H9 (cell line): ENCODE results near the gene CA12. TPM values are rescaled to one million over a fixed set of nuclear protein-coding genes. Genes with fewer than 3 reads are reported as not detected.

Experiments
- DNase-seq: peaks from one replicate; pipeline ENCODE4 v3.0.0-alpha.2; 2017
- H2AFZ ChIP-seq: one replicate; pipeline ENCODE4 v1.6.1; 2013; ENCODE audit warnings: mild to moderate bottlenecking, low read length, control low read depth, moderate library complexity
- H2AK5ac ChIP-seq: 2 replicates; pipeline ENCODE4 v1.6.1; 2013; ENCODE audit warnings: low read length, control low read depth, mixed read lengths; ENCODE audit not compliant: insufficient read length
- H2BK120ac ChIP-seq: one replicate; pipeline ENCODE4 v1.6.1; 2013; ENCODE audit warnings: low read depth, mild to moderate bottlenecking, low read length, control low read depth, inconsistent platforms; ENCODE audit not compliant: poor library complexity, severe bottlenecking
- H2BK12ac ChIP-seq: 2 replicates; pipeline ENCODE4 v1.6.1; 2013; ENCODE audit warnings: low read length, control low read depth, mixed read lengths, low read depth; ENCODE audit not compliant: insufficient read length
- H2BK15ac ChIP-seq: 2 replicates; pipeline ENCODE4 v1.6.1; 2013; ENCODE audit warnings: low read depth, low read length, control low read depth
- H2BK20ac ChIP-seq: one replicate; pipeline ENCODE4 v1.6.1; 2013; ENCODE audit warnings: low read depth, mild to moderate bottlenecking, low read length, control low read depth, inconsistent platforms; ENCODE audit not compliant: poor library complexity, severe bottlenecking
- H2BK5ac ChIP-seq: 2 replicates; pipeline ENCODE4 v1.6.1; 2013; ENCODE audit warnings: low read length, control low read depth, mixed read lengths; ENCODE audit not compliant: insufficient read length
- H3K14ac ChIP-seq: 2 replicates; pipeline ENCODE4 v1.6.1; 2013; ENCODE audit warnings: low read length, control low read depth; ENCODE audit not compliant: insufficient read depth
- H3K18ac ChIP-seq: 2 replicates; pipeline ENCODE4 v1.6.1; 2013; ENCODE audit warnings: low read depth, mild to moderate bottlenecking, mixed read lengths, low read length, control low read depth; ENCODE audit not compliant: insufficient read length
- H3K23ac ChIP-seq: 2 replicates; pipeline ENCODE4 v1.6.1; 2013; ENCODE audit warnings: low read length, control low read depth, mixed read lengths, low read depth; ENCODE audit not compliant: insufficient read length
- H3K23me2 ChIP-seq: 2 replicates; pipeline ENCODE4 v1.6.1; 2013; ENCODE audit warnings: low read depth, mild to moderate bottlenecking, mixed read lengths, low read length, control low read depth; ENCODE audit not compliant: insufficient read length, poor library complexity, severe bottlenecking
- H3K27ac ChIP-seq: 2 replicates; pipeline ENCODE4 v1.5.1; 2013; ENCODE audit warnings: low read length, control low read depth, mixed read lengths, low read depth; ENCODE audit not compliant: insufficient read length
- H3K27me3 ChIP-seq: 2 replicates; pipeline ENCODE4 v1.6.1; 2013; ENCODE audit warnings: low read length, control low read depth, inconsistent platforms; ENCODE audit not compliant: insufficient read depth
- H3K4ac ChIP-seq: 2 replicates; pipeline ENCODE4 v1.6.1; 2013; ENCODE audit warnings: low read depth, mild to moderate bottlenecking, control low read depth, inconsistent platforms, low read length, moderate library complexity
- H3K4me1 ChIP-seq: 2 replicates; pipeline ENCODE4 v1.6.1; 2013; ENCODE audit warnings: low read length, control low read depth, inconsistent platforms; ENCODE audit not compliant: insufficient read depth
- H3K4me2 ChIP-seq: 2 replicates; pipeline ENCODE4 v1.6.1; 2013; ENCODE audit warnings: low read length, control low read depth, mixed read lengths; ENCODE audit not compliant: insufficient read length, insufficient read depth
- H3K56ac ChIP-seq: 2 replicates; pipeline ENCODE4 v1.6.1; 2013; ENCODE audit warnings: low read depth, mild to moderate bottlenecking, mixed read lengths, low read length, control low read depth; ENCODE audit not compliant: insufficient read length
- H3K79me1 ChIP-seq: 2 replicates; pipeline ENCODE4 v1.6.1; 2013; ENCODE audit warnings: low read depth, mild to moderate bottlenecking, moderate library complexity, low read length, control low read depth, inconsistent platforms; ENCODE audit not compliant: insufficient read depth, poor library complexity, severe bottlenecking
- H3K79me2 ChIP-seq: 2 replicates; pipeline ENCODE4 v1.6.1; 2013; ENCODE audit warnings: low read length, control low read depth, inconsistent platforms; ENCODE audit not compliant: insufficient read depth
- H3K9ac ChIP-seq: 2 replicates; pipeline ENCODE4 v1.6.1; 2013; ENCODE audit warnings: low read length, control low read depth, mixed read lengths; ENCODE audit not compliant: insufficient read length; ENCODE audit errors: extremely low read depth
- H3K9me3 ChIP-seq: one replicate; pipeline ENCODE4 v1.6.1; 2013; ENCODE audit warnings: low read depth, low read length, inconsistent platforms; ENCODE audit not compliant: control insufficient read depth
- H3T11ph ChIP-seq: one replicate; pipeline ENCODE4 v1.6.1; 2013; ENCODE audit warnings: mild to moderate bottlenecking, low read length, control low read depth, inconsistent platforms
- H4K20me1 ChIP-seq: one replicate; pipeline ENCODE4 v1.6.1; 2013; ENCODE audit not compliant: control insufficient read depth, insufficient read length, insufficient read depth
- H4K5ac ChIP-seq: 2 replicates; pipeline ENCODE4 v1.6.1; 2013; ENCODE audit warnings: low read depth, mild to moderate bottlenecking, mixed read lengths, low read length, control low read depth; ENCODE audit not compliant: insufficient read length
- H4K8ac ChIP-seq: replicated peaks from 2 replicates; pipeline ENCODE4 v1.6.1; 2013; ENCODE audit warnings: low read length, control low read depth, mixed read lengths, low read depth; ENCODE audit not compliant: insufficient read length
- H4K91ac ChIP-seq: 2 replicates; pipeline ENCODE4 v1.6.1; 2013; ENCODE audit warnings: low read depth, mild to moderate bottlenecking, moderate library complexity, mixed read lengths, low read length, control low read depth; ENCODE audit not compliant: insufficient read length
- H3K27ac Mint-ChIP-seq, 3 experiments: 2 replicates in 2 of 3; 3 replicates in 1 of 3; pipeline ENCODE4 v1.8.0; 2020 to 2021; ENCODE audit warnings: mixed read lengths in 3 of 3, mild to moderate bottlenecking in 1 of 3, moderate library complexity in 1 of 3
- H3K27me3 Mint-ChIP-seq: 2 replicates; pipeline ENCODE4 v1.8.0; 2021; ENCODE audit warnings: low read depth, mild to moderate bottlenecking, moderate library complexity, mixed read lengths
- H3K36me3 Mint-ChIP-seq, 3 experiments: 2 replicates in 2 of 3; 3 replicates in 1 of 3; pipeline ENCODE4 v1.8.0; 2020 to 2021; ENCODE audit warnings: low read depth in 3 of 3, mixed read lengths in 3 of 3; ENCODE audit not compliant: insufficient read depth in 1 of 3
- H3K4me1 Mint-ChIP-seq, 2 experiments: 2 replicates each; pipeline ENCODE4 v1.8.0; 2020; ENCODE audit warnings: mixed read lengths in 2 of 2
- H3K4me3 Mint-ChIP-seq, 2 experiments: 2 replicates in 1 of 2; 3 replicates in 1 of 2; pipeline ENCODE4 v1.8.0; 2020 to 2021; ENCODE audit warnings: mild to moderate bottlenecking in 2 of 2, mixed read lengths in 2 of 2, moderate library complexity in 1 of 2
- H3K9me3 Mint-ChIP-seq, 2 experiments: 2 replicates in 1 of 2; 3 replicates in 1 of 2; pipeline ENCODE4 v1.8.0; 2020; ENCODE audit warnings: mild to moderate bottlenecking in 2 of 2, mixed read lengths in 2 of 2, moderate library complexity in 1 of 2
- WGBS: extraction: QIAGEN DNeasy Blood & Tissue Kit; methylation state at CpG from one replicate; pipeline ENCODE4 v1.1.7; 2013; ENCODE audit warnings: missing lambda C conversion rate, low lambda C conversion rate, mixed read lengths; ENCODE audit not compliant: insufficient read length; ENCODE audit errors: extremely low coverage; 5-methylcytosine and 5-hydroxymethylcytosine counted together
- total RNA-seq: library from RNA; stranded (reverse); gene quantifications from 2 replicates; pipeline ENCODE4 v1.2.1, GENCODE V29; 2021
- TF ChIP-seq, protein P1 (sequence below): fragments of 200-600 bp; sonication (generic); conservative IDR thresholded peaks from 3 replicates; pipeline ENCODE4 v1.8.0; 2021; ENCODE audit warnings: antibody characterized with exemption, mild to moderate bottlenecking

The CA12 gene
- total RNA-seq, 1 experiment from 2014 or later, result 0.68 TPM

DNA sequence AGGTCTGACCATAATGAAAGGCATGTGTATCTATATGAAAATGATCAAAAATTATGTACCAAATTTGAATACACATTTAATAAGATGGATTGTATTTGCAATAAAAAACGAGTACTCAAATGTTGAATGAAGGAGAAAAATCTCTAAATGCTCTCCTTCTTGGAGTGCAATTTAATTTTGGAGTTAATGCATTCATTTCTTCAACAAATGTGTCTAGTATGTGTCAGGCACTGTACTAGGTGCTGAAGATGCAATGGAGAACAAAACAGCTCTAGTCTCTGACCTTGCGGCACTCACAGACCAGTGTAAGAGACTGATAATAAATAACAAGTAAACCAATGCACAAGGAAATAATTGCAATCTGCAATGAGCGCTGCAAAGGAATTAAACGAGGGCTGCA lies 28.8 kb downstream of the CA12 start:
- Histone ChIP-seq H3K79me1 (no peaks in the 10 kb centered on the region), H3K9me3 (no peaks in the 10 kb centered on the region), H3K79me2 (no peaks in the 10 kb centered on the region), H2AK5ac (no peak overlapping the region), H3T11ph (no peak overlapping the region), H2BK5ac (no peak overlapping the region), H3K56ac (no peak overlapping the region), H2AFZ (no peak overlapping the region), H2BK15ac (no peak overlapping the region), H4K20me1 (no peaks in the 10 kb centered on the region), H3K14ac (no peak overlapping the region), H3K9ac (no peak overlapping the region), H2BK20ac (no peak overlapping the region), H3K18ac (no peak overlapping the region), H3K4me2 (no peak overlapping the region), H3K4me1 (no peaks in the 10 kb centered on the region), H3K27ac (no peak overlapping the region), H3K27me3 (no peaks in the 10 kb centered on the region), H3K23me2 (no peaks in the 10 kb centered on the region), H2BK120ac (no peak overlapping the region), H2BK12ac (no peak overlapping the region), H4K5ac (no peak overlapping the region), H3K23ac (no peak overlapping the region), H3K4ac (no peak overlapping the region), H4K91ac (no peak overlapping the region), H4K8ac (no peak overlapping the region)
- H3K4me1 Mint-ChIP-seq, result peaks cover 10% of the 10 kb centered on the region in 2 experiments
- WGBS, result no CpG with 5 or more reads among the region's 4 CpGs
- H3K27me3 Mint-ChIP-seq, result no peaks in the 10 kb centered on the region
- DNase-seq, result no peak
- no peaks in the 10 kb centered on the region for H3K9me3 Mint-ChIP-seq
- H3K27ac Mint-ChIP-seq, result no peak overlapping the region
- TF ChIP-seq, protein P1, sequence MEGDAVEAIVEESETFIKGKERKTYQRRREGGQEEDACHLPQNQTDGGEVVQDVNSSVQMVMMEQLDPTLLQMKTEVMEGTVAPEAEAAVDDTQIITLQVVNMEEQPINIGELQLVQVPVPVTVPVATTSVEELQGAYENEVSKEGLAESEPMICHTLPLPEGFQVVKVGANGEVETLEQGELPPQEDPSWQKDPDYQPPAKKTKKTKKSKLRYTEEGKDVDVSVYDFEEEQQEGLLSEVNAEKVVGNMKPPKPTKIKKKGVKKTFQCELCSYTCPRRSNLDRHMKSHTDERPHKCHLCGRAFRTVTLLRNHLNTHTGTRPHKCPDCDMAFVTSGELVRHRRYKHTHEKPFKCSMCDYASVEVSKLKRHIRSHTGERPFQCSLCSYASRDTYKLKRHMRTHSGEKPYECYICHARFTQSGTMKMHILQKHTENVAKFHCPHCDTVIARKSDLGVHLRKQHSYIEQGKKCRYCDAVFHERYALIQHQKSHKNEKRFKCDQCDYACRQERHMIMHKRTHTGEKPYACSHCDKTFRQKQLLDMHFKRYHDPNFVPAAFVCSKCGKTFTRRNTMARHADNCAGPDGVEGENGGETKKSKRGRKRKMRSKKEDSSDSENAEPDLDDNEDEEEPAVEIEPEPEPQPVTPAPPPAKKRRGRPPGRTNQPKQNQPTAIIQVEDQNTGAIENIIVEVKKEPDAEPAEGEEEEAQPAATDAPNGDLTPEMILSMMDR, result no peak
- no peaks in the 10 kb centered on the region for H3K36me3 Mint-ChIP-seq
- no peak overlapping the region for H3K4me3 Mint-ChIP-seq
